ENCODE data around the gene TM4SF1. TPM values are rescaled to one million over a fixed set of nuclear protein-coding genes. Genes with fewer than 3 reads are reported as not detected.

The TM4SF1 gene
- total RNA-seq, 6 experiments from 2014 or later = 7.9 to 63.0 (median 47.5) TPM

GRCh38 chr3:149319750-149320149, 57.7 kb downstream of the TM4SF1 start:
- H3K36me3 ChIP-seq = no peaks in the 10 kb centered on the region
- H3K4me3 ChIP-seq = no peak overlapping the region
- ATAC-seq = no peak
- no peaks in the 10 kb centered on the region for H3K27me3 ChIP-seq
- DNase-seq = no peak
- TF ChIP-seq CTCF (IDR thresholded peaks at IDR 0.05) (no peak), POLR2A (IDR thresholded peaks at IDR 0.05) (no peak)
- H3K9me3 ChIP-seq = no peaks in the 10 kb centered on the region
- peaks cover 0 to 8% (median 4%) of the 10 kb centered on the region in 4 donors for H3K4me1 ChIP-seq
- 90% methylated on average over 3 of the region's 3 CpGs for WGBS (ENCODE audit: insufficient coverage, low coverage, low lambda C conversion rate, missing lambda C conversion rate)
- intact Hi-C loops (cut with DNase I) = no loop called here
- no peak overlapping the region for H3K27ac ChIP-seq

Other genes starting within 250 kb of the TM4SF1 start
- 1 to 10 TPM; 4.2 to 8.5 (median 6.3) TPM for gene HPS3, start 248.0 kb downstream of the TM4SF1 start, total RNA-seq
- 1,000 to 10,000 TPM; 1,086 to 3,257 (median 1,852) TPM for gene CP, start 155.8 kb downstream of the TM4SF1 start, total RNA-seq
- 1 to 10 TPM; 1.8 to 4.6 (median 3.1) TPM for gene TM4SF18, start 44.0 kb downstream of the TM4SF1 start, total RNA-seq
- gene TM4SF4, start 97.0 kb upstream of the TM4SF1 start, total RNA-seq = 100 to 1,000 TPM; 210 to 473 (median 316) TPM